Activated T-helper 9 cell treated with anti-CD3 and anti-CD28 coated beads, Interleukin-2, amount 50 U/mL, for 16 hours (primary cell): Measurements from ENCODE around the gene SLC29A4.
"Not testable (repeated sequence)": the region's sequence is repeated elsewhere in the genome, so short reads cannot be mapped to it uniquely, and the experiment has no call there.

Experiments
- DNase-seq: peaks from one replicate; pipeline ENCODE4 v3.0.0-alpha.2; 2020; ENCODE audit warnings: low read depth

Gene SLC29A4

DNA sequence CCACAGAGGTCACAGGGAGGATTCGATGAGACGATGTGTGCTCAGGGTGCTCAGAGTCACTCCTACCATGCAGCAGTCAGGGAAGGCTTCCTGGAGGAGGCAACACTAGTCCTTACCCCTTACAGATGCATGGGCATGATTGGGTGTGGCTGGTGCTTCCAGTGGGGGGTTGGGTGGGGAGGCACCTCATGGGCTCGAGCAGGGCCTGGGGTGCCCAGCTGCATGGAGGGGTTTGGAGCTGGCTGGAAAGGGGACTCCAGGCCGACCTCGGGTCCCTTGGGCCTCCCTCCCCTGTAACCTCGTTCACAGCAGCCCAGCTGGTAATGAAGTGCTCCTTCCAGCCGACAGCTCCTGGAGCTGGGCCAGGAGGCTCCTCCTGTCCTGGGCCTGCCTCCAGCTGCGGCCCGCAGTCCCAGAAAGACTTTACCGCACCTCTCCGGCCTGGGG, 7.7 kb upstream of the SLC29A4 start:
- DNase-seq = not testable (repeated sequence)

- not testable (repeated sequence) for DNase-seq
Observed at GRCh38 chr7:5275510-5275909, 7.2 kb upstream of the SLC29A4 start.

DNA sequence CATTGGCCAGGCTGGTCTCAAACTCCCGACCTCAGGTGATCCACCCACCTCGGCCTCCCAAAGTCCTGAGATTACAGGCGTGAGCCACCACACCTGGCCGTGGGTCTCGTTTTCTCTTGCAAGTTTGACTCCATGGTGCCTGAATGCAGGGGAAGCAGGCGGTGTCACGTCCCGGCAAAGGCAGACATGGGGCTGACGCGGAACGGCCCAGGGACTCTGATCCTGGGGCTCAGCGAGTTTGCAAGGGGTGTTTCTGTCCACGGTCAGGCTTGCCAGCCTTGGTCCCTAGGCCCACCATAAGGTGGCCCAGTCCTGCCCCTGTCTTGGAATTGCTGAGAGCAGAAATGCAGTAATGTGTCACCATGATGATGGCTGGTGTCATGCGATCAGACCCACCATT, 6.6 kb upstream of the SLC29A4 start:
- DNase-seq = not testable (repeated sequence)

GRCh38 chr7:5276611-5277010, 6.1 kb upstream of the SLC29A4 start:
- DNase-seq = no peak

GRCh38 chr7:5278766-5279165, 4.0 kb upstream of the SLC29A4 start:
- DNase-seq = no peak

GRCh38 chr7:5279734-5280133, 3.0 kb upstream of the SLC29A4 start:
- no peak for DNase-seq

- not testable (repeated sequence) for DNase-seq
Observed at GRCh38 chr7:5281598-5282500, 894 bp upstream of the SLC29A4 start.

GRCh38 chr7:5283421-5284303, 919 bp downstream of the SLC29A4 start:
- DNase-seq = no peak

GRCh38 chr7:5284304-5285281, 1.9 kb downstream of the SLC29A4 start:
- no peak for DNase-seq

DNA sequence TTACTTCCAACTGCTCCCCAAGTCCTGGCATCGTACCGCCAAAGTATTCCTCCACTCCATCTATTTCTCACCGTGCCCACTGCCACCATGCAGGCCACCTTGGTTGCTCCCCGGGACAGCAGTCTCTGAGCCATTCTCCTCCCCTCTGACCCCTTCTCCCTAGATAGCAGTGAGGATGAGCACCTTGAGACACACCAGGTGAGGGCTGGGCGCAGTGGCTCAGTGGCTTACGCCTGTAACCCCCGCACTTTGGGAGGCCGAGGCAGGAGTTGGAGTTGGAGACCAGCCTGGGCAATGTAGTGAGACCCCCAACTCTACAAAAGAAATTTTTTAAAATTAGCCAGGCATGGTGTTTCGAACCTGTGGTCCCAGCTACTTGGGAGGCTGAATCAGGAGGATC, 4.2 kb downstream of the SLC29A4 start:
- no peak for DNase-seq

DNA sequence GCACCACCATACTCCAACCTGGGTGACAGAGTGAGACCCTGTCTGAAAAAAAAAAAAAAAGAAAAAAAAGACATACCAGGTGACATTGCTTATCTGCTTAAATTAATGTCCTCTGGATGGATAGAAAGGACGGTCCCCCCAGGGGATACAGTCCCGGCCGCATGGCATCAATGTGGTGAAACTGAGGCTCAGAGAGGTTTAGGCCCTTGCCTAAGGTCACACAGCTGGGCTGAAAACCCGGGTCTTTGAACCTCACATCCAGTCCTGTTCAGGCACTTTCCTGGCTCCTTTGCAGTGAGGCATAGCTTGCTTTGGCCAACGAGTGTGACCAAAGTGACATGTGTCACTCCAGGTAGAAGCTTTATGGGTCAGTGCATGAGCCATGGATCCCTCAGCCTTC, 4.6 kb downstream of the SLC29A4 start:
- DNase-seq = not testable (repeated sequence)

DNA sequence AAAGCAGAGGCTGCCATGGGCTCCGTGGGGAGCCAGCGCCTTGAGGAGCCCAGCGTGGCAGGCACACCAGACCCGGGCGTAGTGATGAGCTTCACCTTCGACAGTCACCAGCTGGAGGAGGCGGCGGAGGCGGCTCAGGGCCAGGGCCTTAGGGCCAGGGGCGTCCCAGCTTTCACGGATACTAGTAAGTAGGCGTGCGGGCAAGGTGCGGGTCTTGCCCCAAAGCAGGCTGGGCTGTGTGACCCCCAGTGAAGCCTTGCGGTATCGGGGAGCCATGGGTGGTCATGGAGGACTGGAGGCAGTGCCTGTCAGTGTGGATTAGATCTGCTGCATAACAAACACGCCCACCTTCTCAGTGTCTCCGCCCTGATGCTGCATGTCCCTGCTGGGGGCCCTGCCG, 5.1 kb downstream of the SLC29A4 start:
- DNase-seq = no peak

GRCh38 chr7:5288560-5288959, 5.8 kb downstream of the SLC29A4 start:
- DNase-seq = not testable (repeated sequence)

DNA sequence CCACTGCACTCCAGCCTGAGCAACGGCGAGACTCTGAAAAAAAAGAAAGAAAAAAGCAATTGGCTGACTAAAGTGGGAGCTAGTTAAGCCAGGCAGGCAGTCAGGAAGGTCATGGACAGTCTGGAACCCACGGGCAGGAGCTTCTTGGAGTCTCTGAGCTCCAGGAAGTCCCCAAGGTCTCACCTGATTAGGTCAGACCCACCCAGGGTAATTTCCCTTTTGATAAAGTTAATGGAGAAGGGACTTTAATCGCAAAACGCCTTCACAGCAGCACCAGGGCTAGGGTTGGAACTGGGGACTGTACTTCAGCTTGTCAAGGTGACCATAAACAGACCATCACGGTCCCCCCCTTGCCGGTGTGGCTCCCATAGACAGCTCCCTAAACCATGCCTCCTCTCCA, 6.6 kb downstream of the SLC29A4 start:
- DNase-seq = no peak

GRCh38 chr7:5291301-5291700, 8.6 kb downstream of the SLC29A4 start:
- no peak for DNase-seq

DNA sequence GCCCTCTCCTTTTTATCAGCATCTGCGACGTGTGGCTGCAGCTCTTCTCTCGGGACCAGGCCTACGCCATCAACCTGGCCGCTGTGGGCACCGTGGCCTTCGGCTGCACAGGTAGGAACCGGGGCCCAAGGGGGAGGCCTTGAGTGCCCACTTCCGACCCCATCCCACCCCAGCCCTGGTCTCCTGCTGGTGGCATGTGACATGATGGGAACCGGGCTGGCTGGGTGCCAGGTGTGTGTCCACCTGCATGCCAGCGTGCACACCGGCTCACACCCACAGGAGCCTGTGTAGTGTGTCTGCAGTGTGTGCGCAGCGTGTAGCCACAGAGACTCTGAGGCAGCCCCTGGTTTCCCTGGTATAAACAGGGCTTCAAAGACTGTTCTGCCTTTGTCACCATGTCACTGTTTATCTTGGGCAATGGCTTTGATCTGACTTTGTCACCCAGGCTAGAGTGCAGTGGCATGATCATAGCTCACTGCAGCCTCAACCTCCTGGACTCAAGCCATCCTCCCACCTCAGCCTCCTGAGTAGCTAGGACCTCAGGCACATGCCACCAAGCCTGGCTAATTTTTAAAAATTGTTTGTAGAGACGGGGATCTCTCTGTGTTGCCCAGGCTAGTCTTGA, 9.1 kb downstream of the SLC29A4 start:
- DNase-seq = not testable (repeated sequence)

- DNase-seq = no peak
Observed at GRCh38 chr7:5294169-5294987, 11.6 kb downstream of the SLC29A4 start.

GRCh38 chr7:5295039-5296014, 12.6 kb downstream of the SLC29A4 start:
- no peak for DNase-seq

DNA sequence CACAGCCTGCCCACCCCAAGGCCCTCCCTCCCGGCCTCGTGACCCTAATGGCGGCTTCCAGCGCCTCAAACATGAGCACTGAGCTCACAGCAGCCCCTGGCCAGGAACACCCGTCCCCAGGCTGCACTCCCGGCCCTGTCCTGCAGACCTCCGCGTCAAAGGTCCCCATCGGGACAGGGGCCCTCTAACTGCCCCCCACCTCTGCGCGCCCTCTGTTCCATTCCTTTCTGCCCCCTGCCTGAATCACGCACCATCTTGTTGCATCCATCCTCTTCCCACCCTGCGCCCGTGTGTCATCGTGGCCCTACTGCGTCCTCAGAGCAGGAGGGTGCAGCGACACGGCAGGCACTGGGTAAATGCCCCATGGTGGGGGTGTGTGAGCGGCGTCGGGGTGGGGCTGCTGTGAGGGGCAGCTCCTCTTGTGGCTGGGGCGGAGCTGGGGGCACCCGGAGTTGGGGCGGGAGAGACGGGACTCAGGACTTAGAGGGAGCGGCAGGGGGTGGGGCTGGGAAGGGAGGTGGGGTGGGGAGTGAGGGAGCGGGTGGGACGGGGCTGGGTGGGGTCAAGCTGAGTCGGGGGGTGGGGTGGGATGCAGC, 13.4 kb downstream of the SLC29A4 start:
- no peak for DNase-seq
